GM18507 (cell line): ENCODE data around the gene EHBP1.

Experiments used
- DNase-seq: peaks from one replicate; pipeline ENCODE4 v3.0.0; 2011; ENCODE audit warnings: low read depth; ENCODE audit not compliant: insufficient read length; ENCODE audit errors: extremely low spot score
- FAIRE-seq: peaks from 2 replicates; lab custom pipeline; 2011; peaks lifted over from hg19 to GRCh38; lab: Jason Lieb, UNC

EHBP1 gene

GRCh38 chr2:63035169-63035568 is 329.7 kb downstream of the EHBP1 start:
- FAIRE-seq = no peak

GRCh38 chr2:63035660-63036059 is 330.1 kb downstream of the EHBP1 start:
- DNase-seq = no peak
- FAIRE-seq = no peak

More at GRCh38 chr2:63035169-63035568, 329.7 kb downstream of the EHBP1 start:
- no peak for DNase-seq

- FAIRE-seq (no peak), DNase-seq (no peak)
These were observed 332.5 kb downstream of the EHBP1 start for GRCh38 chr2:63038034-63038433.

- FAIRE-seq (no peak), DNase-seq (no peak)
These were observed 335.1 kb downstream of the EHBP1 start for GRCh38 chr2:63040586-63040985.

GRCh38 chr2:63041592-63041991 is 336.1 kb downstream of the EHBP1 start:
- FAIRE-seq (no peak), DNase-seq (no peak)

- DNase-seq (no peak), FAIRE-seq (no peak)
These were observed 339.1 kb downstream of the EHBP1 start for GRCh38 chr2:63044362-63045327.

GRCh38 chr2:63046552-63046951 is 341.0 kb downstream of the EHBP1 start:
- no peak for FAIRE-seq

GRCh38 chr2:63046961-63047320 is 341.4 kb downstream of the EHBP1 start:
- FAIRE-seq (no peak), DNase-seq (no peak)

More at GRCh38 chr2:63046552-63046951, 341.0 kb downstream of the EHBP1 start:
- no peak for DNase-seq

GRCh38 chr2:63047321-63048279 is 342.1 kb downstream of the EHBP1 start:
- FAIRE-seq = no peak

GRCh38 chr2:63048367-63049171 is 343.1 kb downstream of the EHBP1 start:
- DNase-seq = no peak
- FAIRE-seq = no peak

More at GRCh38 chr2:63047321-63048279, 342.1 kb downstream of the EHBP1 start:
- no peak for DNase-seq

- FAIRE-seq (no peak), DNase-seq (no peak)
These were observed 343.9 kb downstream of the EHBP1 start for GRCh38 chr2:63049211-63049969.

GRCh38 chr2:63049970-63050333 is 344.4 kb downstream of the EHBP1 start:
- no peak for FAIRE-seq
- no peak for DNase-seq

- peak; percentile 50 for FAIRE-seq
- peak; percentile 84 for DNase-seq
These were observed 345.0 kb downstream of the EHBP1 start, which contains the start of gene OTX1 for GRCh38 chr2:63050334-63051041. Gene OTX1, plus strand, starts transcription at chr2:63050830. Its CDS starts 2,161 bp downstream, at chr2:63052991.

GRCh38 chr2:63051042-63051794 is 345.7 kb downstream of the EHBP1 start:
- DNase-seq (no peak), FAIRE-seq (no peak)

GRCh38 chr2:63051795-63052333 is 346.4 kb downstream of the EHBP1 start:
- FAIRE-seq = no peak
- DNase-seq = no peak

GRCh38 chr2:63052411-63053080 is 347.0 kb downstream of the EHBP1 start:
- no peak for FAIRE-seq
- DNase-seq = no peak
